NCI-H1694 (cell line): ENCODE results near the gene CAPN7.
"Not testable (repeated sequence)": the region's sequence is repeated elsewhere in the genome, so short reads cannot be mapped to it uniquely, and the experiment has no call there.

ENCODE experiments used
- DNase-seq: peaks from one replicate; lab custom pipeline; 2025; lab: John Stamatoyannopoulos, UW

Gene CAPN7

DNA sequence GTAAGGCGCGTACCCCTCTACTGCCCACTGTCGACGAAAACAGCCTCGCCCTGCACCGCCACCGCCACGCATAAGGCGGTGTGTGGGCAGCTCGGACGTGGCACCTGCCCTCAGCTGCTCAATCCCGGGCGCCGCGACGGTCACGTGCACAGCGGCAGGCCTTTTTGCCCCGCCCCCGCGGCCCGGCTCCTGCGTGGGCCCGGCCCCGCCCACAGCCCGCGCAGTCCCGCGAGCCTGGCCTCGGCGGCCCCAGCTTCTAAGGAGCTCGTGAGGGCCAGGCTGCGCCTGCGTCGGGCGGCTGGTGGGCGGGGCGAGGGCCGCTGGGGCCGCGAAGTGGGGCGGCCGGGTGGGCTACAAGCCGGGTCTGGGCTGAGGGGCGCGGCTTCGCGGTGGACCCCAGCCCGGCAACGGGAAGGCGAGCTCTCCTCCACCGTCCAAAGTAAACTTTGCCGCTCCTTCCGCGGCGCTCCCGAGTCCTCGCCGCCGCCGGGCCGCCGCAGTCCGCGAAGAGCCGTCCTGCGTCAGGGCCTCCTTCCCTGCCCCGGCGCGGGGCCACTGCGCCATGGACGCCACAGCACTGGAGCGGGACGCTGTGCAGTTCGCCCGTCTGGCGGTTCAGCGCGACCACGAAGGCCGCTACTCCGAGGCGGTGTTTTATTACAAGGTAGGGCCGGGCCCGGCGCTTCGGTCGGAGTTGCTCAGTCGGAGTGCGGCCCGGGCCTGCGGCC, at the start of gene CAPN7:
CAPN7 (plus strand) TSS at position 313 of the 728 bp plus-strand sequence; CDS start at position 563, 250 bp downstream.
- no peak for DNase-seq

DNA sequence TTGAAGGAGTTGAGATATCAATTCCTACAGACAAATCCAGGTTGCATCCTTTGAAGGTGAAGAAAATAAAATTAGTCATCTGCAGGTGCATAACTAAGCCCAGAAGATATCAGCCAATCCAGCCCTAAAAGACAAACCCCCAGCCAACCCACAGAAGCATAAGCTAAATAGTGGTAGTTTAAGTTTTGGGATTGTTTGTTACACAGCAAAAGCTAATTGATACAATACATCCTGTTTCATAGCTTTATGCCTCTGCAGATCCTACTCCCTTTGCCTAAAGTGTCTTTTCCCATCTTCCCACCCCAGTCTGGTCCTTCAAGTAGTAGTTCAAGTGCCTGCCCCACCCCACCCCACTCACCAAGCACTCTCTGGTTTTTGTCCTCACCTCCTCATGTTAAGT, 48.6 kb upstream of the CAPN7 start:
- DNase-seq, result no peak

- no peak for DNase-seq
Measured at GRCh38 chr3:15159501-15160136, 46.4 kb upstream of the CAPN7 start.

DNA sequence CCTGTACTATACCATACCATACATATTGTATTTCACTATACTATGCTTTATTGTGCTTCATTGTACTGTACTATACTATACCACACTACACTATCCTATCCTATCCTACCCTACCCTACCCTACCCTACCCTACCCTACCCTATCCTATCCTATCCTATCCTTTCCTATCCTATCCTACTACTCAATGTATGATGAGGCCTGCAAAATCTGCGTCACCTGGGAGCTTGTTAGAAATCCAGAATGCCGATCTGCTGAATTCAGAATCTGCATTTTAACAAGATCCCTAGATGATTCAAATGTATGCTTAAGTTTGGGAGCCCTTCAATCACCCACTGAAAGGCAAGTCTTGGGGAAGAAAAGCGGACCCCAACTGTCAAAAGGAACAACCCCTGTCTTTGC, 45.4 kb upstream of the CAPN7 start:
- DNase-seq, result no peak

- DNase-seq, result no peak
Measured at GRCh38 chr3:15161133-15161532, 44.9 kb upstream of the CAPN7 start.

DNA sequence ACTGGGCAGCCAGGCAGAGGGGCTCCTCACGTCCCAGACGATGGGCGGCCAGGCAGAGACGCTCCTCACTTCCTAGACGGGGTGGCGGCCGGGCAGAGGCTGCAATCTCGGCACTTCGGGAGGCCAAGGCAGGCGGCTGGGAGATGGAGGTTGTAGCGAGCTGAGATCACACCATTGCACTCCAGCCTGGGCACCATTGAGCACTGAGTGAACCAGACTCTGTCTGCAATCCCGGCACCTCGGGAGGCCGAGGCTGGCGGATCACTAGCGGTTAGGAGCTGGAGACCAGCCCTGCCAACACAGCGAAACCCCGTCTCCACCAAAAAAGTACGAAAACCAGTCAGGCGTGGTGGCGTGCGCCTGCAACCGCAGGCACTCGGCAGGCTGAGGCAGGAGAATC, 42.4 kb upstream of the CAPN7 start:
- not testable (repeated sequence) for DNase-seq

GRCh38 chr3:15164340-15164739, 41.7 kb upstream of the CAPN7 start:
- DNase-seq, result no peak

- DNase-seq, result no peak
Measured at GRCh38 chr3:15165061-15165460, 41.0 kb upstream of the CAPN7 start.

- not testable (repeated sequence) for DNase-seq
Measured at GRCh38 chr3:15166391-15166790, 39.7 kb upstream of the CAPN7 start.

DNA sequence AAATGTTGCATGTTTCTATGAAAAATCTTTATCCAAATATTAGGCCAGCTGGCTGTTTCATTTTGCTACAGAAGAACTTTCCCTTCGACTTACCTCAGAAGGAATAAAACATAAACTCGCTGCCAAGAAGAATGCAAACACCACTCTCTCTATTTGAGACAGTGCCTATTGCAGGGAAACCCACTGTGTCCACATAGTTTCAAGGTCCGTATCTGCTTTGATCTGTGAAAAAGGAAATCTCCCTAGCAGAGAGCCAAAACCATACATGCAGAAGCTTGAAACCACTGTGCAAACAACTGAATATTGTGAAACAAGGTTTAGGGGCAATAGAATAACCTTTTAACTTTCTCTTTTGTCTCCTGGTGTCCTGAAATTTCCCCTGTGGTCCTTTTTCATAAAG, 35.0 kb upstream of the CAPN7 start:
- DNase-seq, result no peak

- no peak for DNase-seq
Measured at GRCh38 chr3:15172806-15173205, 33.2 kb upstream of the CAPN7 start.

DNA sequence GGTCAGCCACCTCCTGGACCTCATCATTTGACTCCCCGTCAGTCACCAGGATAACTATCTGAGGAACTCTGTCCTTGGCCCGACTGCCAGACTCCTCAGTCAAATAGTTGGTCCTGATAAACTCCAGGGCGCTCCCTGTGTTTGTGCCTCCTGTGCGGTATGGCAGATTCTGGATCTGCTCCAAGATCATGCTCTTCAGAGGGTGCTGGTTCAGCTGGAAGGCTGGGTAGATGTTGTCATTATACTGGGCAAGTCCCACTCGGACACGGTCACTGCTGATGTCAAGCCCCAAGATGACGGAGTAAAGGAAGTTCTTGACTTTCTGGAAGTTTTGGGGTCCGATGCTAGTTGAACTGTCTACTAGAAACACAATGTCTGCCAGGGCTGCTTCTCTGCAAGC, 31.1 kb upstream of the CAPN7 start:
- no peak for DNase-seq

DNA sequence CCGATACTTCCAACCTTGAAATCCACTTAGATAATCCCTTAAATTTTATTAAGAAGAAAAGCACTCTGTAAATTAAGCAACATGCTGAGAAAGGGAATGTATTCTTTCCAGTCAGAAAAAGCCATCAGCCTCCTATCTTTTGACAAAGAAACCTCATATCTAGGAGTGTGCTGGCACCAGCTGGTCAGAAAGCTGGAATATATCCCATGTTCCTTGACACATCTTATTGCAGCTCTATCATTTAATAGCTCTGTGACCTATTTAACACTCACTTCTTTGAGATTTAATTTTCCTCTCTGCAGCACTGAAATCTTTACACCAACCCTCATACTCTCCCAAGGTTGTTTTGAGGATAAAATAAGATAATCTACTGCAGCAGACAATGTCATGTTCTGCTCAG, 30.4 kb upstream of the CAPN7 start:
- no peak for DNase-seq

GRCh38 chr3:15180042-15180611, 25.9 kb upstream of the CAPN7 start:
- no peak for DNase-seq

DNA sequence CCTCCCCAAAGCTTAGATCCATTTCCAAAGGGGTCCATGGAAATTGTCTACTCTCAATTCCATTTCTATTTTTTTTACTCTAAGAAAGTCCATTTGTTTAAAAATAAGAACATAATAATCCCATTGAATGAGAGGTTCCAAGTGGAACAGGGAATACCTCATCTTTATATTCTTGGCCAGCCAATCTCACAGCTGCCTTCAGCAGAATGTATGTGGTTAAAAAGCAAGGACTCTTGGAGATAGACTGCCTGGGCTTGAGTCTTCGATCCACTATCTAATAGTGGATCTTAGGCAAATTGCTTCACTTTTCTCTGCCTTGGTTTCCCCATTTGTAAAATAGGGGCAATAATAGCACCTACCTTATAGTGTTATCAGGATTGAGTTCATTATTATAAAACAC, 24.5 kb upstream of the CAPN7 start:
- DNase-seq, result no peak

GRCh38 chr3:15181963-15182362, 24.1 kb upstream of the CAPN7 start:
- DNase-seq, result no peak

DNA sequence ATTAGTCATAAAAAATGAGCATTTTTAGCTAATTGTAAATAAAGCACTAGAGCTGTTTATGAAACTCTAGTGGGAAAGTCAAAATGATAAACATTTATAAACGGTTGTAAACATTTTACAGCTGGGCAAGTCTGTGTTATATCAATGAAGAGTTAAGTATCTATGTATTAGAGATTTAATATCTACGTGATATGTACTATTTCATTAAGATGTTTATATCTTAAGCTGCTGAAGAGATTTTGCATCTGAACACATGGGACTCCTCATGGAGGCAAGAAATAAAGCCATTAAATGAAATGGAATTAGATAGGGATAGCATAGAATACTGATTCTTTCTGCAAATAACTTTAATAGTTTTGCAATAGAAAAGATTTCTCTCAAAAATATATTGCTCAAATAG, 23.0 kb upstream of the CAPN7 start:
- DNase-seq, result no peak

DNA sequence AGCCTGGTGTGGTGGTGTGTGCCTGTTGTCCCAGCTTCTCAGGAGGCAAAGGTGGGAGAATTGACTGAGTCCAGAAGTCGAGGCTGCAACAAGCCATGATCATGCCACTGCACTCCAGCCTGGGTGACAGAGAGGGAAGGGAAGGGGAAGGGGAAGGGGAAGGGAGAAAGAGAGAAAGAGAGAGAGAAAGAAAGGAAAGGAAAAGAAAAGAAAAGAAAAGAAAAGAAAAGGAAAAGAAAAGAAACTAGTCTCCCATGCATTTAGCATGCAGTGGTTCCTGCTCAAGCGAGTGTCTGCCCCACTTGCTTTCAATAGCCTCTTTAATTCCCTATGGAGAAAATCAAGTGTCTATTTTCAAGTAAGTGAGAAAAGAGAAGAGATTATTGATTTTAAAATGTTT, 20.6 kb upstream of the CAPN7 start:
- no peak for DNase-seq

- DNase-seq, result no peak
Measured at GRCh38 chr3:15186101-15186476, 20.0 kb upstream of the CAPN7 start.

- not testable (repeated sequence) for DNase-seq
Measured at GRCh38 chr3:15186477-15187164, 19.4 kb upstream of the CAPN7 start.

DNA sequence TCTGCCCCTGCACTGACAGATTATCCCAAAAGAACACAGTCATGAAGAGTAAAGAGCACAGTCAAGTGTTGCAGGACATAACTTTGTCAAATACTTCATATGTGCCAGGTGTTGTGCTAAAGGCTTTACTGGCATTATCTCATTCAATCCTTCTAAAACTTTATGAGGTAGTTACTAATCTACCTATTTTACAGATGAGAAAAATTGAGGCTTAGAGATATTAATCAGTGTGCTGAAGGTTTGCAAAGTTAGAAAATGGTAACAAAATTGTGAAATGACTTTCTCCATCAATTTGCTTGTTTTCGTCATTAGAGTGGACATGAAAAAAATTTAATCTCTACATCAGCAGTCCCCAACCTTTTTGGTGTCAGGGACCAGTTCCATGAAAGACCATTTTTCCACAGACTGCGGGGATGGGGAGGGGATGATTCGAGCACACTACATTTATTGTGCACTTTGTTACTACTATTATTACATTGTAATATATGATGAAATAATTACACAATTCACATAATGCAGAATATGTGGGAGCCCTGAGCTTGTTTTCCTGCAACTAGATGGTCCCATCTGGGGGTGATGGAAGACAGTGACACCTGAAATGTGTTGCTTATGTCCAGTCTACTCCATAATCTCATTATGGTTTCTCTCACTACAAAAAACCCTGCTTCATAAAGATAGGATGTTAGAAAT, 8.6 kb upstream of the CAPN7 start:
- DNase-seq, result no peak

- DNase-seq, result no peak
Measured at GRCh38 chr3:15198686-15199085, 7.4 kb upstream of the CAPN7 start.
